HFF-Myc (cell line): ENCODE measurements around the gene TMEM121B.

Experiments
- DNase-seq: peaks from one replicate; pipeline ENCODE4 v3.0.0-alpha.2; 2011; ENCODE audit warnings: low read depth; ENCODE audit errors: extremely low read depth
- H3K4me3 ChIP-seq: replicated peaks from 2 replicates; pipeline ENCODE4 v1.5.1; 2011; ENCODE audit warnings: low read depth, mild to moderate bottlenecking, control low read depth, low read length
- TF ChIP-seq, protein P1 (sequence below): IDR thresholded peaks from 2 replicates; pipeline ENCODE4 v1.5.1; 2012; ENCODE audit warnings: mild to moderate bottlenecking, low read depth, low read length, control low read depth; ENCODE audit errors: missing control alignments

TMEM121B gene

DNA sequence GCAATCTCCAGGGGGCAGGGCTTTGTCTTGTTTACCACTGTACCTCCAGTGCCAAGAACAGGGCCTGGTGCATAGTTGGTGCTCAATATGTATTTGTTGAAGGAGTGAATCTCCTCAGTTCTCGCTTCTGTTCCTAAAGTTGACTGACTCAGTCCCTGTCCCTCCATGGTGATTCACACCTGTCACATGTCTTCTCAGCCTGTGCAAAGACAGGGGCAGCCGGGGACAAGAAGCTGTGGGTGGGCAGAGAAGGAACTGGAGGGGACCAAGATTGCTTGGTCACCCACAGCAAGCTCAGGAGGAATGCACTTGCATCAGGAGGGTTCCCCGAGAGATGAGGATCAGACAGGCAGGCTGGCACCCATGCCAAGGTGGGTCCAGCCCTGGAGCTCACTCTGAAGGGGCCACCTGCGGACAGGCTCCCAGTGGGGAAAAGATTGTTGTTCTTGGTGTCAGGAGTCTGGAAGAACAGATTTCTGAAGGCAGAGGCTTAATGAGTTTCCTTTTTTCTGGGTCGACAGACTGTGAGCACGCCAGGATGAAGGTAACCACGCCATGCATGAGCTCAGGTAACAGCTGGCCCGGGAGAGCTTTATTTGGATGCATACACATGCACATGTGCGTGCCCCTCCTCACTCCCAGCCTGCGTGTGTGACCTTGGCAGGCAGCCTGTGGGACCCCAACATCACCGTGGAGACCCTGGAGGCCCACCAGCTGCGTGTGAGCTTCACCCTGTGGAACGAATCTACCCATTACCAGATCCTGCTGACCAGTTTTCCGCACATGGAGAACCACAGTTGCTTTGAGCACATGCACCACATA is 19.5 kb downstream of the TMEM121B start:
- no peak overlapping the region for H3K4me3 ChIP-seq
- DNase-seq: no peak
- TF ChIP-seq, protein P1, sequence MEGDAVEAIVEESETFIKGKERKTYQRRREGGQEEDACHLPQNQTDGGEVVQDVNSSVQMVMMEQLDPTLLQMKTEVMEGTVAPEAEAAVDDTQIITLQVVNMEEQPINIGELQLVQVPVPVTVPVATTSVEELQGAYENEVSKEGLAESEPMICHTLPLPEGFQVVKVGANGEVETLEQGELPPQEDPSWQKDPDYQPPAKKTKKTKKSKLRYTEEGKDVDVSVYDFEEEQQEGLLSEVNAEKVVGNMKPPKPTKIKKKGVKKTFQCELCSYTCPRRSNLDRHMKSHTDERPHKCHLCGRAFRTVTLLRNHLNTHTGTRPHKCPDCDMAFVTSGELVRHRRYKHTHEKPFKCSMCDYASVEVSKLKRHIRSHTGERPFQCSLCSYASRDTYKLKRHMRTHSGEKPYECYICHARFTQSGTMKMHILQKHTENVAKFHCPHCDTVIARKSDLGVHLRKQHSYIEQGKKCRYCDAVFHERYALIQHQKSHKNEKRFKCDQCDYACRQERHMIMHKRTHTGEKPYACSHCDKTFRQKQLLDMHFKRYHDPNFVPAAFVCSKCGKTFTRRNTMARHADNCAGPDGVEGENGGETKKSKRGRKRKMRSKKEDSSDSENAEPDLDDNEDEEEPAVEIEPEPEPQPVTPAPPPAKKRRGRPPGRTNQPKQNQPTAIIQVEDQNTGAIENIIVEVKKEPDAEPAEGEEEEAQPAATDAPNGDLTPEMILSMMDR: no peak

DNA sequence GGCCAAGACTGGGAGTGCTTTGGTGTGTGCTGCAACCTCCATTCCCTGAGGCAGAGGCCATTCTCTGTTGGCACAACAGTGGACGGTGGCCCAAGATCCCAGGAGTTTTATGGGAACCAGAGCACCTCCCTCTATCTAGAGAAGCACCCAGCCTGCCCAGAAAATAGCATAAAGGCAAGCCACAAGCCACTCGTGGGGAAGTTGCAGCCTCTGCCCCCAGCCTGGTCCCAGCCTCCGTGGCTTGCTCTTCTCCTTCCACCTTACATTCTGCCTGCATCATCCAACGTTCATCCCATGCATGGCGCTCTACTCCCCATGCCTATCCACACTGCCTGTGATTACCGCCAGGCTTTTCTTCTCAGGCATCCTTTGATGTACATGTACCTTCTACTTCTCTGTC is 20.5 kb downstream of the TMEM121B start:
- DNase-seq: no peak
- no peak overlapping the region for H3K4me3 ChIP-seq
- TF ChIP-seq, protein P1: no peak

DNA sequence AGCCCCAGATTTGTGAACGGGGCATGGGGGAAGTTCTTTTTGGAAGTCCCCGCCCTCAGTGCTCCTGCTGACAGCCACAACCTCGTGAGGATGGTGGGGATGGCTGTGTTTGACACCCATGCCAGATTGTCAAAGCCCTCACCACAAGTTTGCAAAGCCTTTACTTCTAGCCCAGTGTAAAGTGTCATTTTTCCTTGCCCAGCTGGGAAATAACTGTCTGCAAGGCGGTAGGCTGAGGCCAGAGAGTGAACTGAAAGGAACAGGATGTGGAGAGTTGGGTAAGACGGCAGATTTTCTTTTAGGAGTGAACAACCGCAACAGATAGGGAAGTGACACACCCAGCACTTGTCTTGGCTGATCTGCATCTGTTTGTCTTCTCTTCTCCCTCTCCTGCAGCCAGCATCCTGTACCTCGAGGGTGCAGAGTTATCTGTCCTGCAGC is 22.8 kb downstream of the TMEM121B start:
- TF ChIP-seq, protein P1: no peak
- DNase-seq: no peak
- H3K4me3 ChIP-seq: no peak overlapping the region

DNA sequence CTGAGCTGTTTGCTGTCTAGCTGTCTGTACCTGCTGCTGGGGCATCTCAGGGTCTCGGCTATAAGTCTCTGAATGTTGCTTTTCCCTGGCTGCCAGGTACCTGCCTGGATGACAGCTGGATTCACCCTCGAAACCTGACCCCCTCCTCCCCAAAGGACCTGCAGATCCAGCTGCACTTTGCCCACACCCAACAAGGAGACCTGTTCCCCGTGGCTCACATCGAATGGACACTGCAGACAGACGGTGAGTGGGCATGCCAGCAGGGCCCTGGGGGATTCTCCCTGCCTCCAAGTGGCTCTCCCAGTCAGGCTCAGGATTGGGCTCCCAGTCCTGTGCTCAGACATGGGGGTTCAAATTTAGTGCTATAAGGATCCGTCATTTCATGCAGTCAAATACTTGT is 23.5 kb downstream of the TMEM121B start:
- no peak overlapping the region for H3K4me3 ChIP-seq
- TF ChIP-seq, protein P1: no peak
- DNase-seq: no peak

DNA sequence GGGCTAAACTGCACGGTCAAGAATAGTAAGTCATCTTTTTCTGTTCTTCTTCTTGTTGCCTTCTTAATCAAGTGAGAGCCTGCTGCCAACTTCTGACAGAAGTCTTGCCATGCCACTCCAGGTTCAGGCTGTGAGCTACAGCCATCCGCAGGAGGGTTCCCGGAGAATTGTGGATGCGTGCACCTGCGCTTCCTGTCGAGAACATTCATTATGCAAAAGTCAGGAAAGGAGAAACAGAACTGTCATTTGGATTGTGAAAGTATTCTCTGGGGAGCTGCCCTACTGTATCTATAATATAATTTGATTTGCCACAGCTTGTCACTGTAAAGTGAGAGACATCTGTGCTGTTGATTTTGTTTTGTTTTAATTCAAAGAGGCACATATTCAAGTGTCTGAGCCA is 24.1 kb downstream of the TMEM121B start:
- no peak for DNase-seq
- no peak overlapping the region for H3K4me3 ChIP-seq
- TF ChIP-seq, protein P1: no peak

DNA sequence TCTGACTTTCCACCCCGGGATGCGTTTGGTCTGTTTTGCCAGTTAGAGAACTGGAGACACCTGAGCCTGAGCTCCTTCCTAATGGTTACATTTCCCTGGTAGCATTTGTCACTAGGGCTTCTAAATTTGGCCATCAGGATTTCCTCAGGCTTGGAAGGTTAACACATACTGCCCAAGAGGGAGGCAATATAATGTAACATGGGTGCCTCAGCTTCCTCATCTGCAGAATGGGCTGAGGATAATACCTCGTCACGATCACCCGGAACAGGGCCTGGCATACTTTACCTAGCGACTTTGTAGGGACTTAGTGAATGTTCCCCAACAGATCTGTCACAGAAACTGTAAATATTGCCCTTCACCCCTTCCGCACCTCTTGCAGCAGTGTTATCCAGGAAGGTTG is 25.1 kb downstream of the TMEM121B start:
- TF ChIP-seq, protein P1: no peak
- no peak overlapping the region for H3K4me3 ChIP-seq
- DNase-seq: no peak
